Suprapubic skin (tissue), 4 donors: ENCODE results near the gene HDGF. TPM values are rescaled to one million over a fixed set of nuclear protein-coding genes. Genes with fewer than 3 reads are reported as not detected.
"Not testable (repeated sequence)": the region's sequence is repeated elsewhere in the genome, so short reads cannot be mapped to it uniquely, and the experiment has no call there.

Experiments used
- DNase-seq, 2 donors: peaks; one replicate each; pipeline ENCODE4 v3.0.0-alpha.2; 2019; ENCODE audit warnings: low spot score in 2 of 2
- H3K27ac ChIP-seq: fragments of 200-600 bp; sonication (generic); one replicate; pipeline ENCODE4 v1.5.1; 2019
- H3K27me3 ChIP-seq: fragments of 200-600 bp; sonication (generic); one replicate; pipeline ENCODE4 v1.5.1; 2019
- H3K36me3 ChIP-seq: fragments of 200-600 bp; sonication (generic); one replicate; pipeline ENCODE4 v1.5.1; 2019
- H3K4me1 ChIP-seq: fragments of 200-600 bp; sonication (generic); one replicate; pipeline ENCODE4 v1.5.1; 2019
- H3K4me3 ChIP-seq: fragments of 200-600 bp; sonication (generic); one replicate; pipeline ENCODE4 v1.5.1; 2019; ENCODE audit warnings: mild to moderate bottlenecking
- H3K9me3 ChIP-seq: fragments of 200-600 bp; sonication (generic); one replicate; pipeline ENCODE4 v1.5.1; 2019
- EP300 ChIP-seq: sonication (generic); formaldehyde crosslinking; IDR thresholded peaks from one replicate; pipeline ENCODE4 v1.6.1; 2017; ENCODE audit warnings: antibody characterized with exemption
- POLR2A ChIP-seq, 2 donors: fragments of 450-650 bp; IDR thresholded peaks; one replicate each; pipeline ENCODE4 v1.6.1; 2017; ENCODE audit warnings: antibody characterized with exemption in 2 of 2, mild to moderate bottlenecking in 2 of 2, moderate library complexity in 2 of 2
- POLR2AphosphoS5 ChIP-seq, 3 donors: sonication (generic); formaldehyde crosslinking; IDR thresholded peaks; one replicate each; pipeline ENCODE4 v1.6.1; 2017; ENCODE audit warnings: antibody characterized with exemption in 3 of 3
- WGBS: methylation state at CpG from one replicate; pipeline ENCODE4 v1.1.5; 2018; 5-methylcytosine and 5-hydroxymethylcytosine counted together
- total RNA-seq, 4 donors: library from RNA; depleted of rRNA; stranded (reverse); fragments of >200 nt; gene quantifications; one replicate each; pipeline ENCODE4 v1.1.0, GENCODE V29; 2016
- TF ChIP-seq, protein P1 (sequence below), 2 donors: fragments of 200-600 bp in 1 of 2; fragments of 450-650 bp in 1 of 2; sonication (generic) in 1 of 2; IDR thresholded peaks; one replicate each; pipeline ENCODE4 v1.5.1; 2016 to 2019; ENCODE audit warnings: antibody characterized with exemption in 2 of 2, mild to moderate bottlenecking in 1 of 2, moderate library complexity in 1 of 2

Gene HDGF
- total RNA-seq, 4 donors from 2014 or later: 178 to 250 (median 210) TPM

DNA sequence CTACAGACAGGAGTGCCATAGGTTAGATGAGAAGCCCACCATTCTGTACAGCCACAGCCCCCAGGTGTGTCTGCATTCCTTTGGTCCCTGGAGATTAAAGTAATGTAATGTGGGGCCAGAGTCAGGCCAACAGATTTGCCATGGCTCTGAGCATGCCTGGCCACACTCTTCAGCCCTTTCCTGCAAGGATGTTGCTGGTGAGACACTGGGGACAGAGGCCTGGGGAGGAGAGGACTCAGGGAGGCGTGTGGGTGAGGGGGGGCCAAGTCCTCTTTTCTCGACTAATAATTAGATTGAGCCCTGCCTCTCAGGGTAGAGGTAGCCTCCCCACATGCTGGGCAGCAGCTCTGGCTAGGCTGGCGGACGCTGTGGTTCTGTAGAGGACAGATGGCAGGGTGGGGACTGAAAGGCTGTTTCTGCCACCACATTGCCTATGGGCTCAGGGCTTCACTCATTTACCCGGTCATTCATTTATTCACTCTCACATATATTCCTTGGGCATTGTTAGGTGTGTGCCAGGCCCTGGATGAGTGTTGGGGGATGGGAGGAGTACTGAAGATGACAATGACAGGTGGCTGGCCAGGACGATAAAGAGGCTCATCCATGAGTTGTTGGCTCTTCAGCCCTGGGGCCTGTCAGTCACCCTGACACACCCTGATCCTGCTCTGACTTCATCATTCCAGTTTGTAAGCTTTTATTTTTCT is 8.8 kb upstream of the HDGF start:
- H3K36me3 ChIP-seq: no peaks in the 10 kb centered on the region

DNA sequence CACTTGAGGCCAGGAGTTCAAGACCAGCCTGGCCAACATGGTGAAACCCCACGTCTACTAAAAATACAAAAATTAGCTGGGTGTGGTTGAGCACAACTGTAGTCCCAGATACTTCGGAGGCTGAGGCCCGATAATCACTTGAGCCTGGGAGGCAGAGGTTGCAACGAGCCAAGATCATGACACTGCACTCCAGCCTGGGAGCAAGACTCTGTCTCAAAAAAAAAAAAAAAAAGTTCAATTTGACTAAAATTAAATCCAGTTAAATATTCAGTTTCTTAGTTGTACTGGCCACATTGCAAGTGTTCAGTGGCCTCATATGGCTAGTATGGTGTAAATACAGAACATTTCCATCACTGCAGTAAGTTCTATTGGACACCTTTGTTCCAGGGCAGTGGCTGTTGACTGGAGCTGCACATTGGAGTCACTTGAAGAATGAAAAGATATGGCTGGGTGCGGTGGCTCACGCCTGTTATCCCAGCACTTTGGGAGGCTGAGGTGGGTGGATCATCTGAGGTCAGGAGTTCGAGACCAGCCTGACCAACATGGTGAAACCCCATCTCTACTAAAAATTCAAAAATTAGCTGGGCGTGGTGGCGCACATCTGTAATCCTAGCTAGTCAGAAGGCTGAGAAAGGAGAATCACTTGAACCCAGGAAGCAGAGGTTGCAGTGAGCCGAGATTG is 6.2 kb upstream of the HDGF start:
- DNase-seq, H3K27me3 ChIP-seq, H3K27ac ChIP-seq, H3K36me3 ChIP-seq, H3K9me3 ChIP-seq, H3K4me3 ChIP-seq: not testable (repeated sequence)
- H3K4me1 ChIP-seq: peaks cover 13% of the 10 kb centered on the region
- WGBS: 88% methylated on average over 10 of the region's 10 CpGs

More for the DNA sequence above, 8.8 kb upstream of the HDGF start:
- WGBS: 64% methylated on average over 6 of the region's 6 CpGs
- Histone ChIP-seq H3K27ac (no peak overlapping the region), H3K9me3 (no peaks in the 10 kb centered on the region), H3K27me3 (no peaks in the 10 kb centered on the region), H3K4me3 (no peak overlapping the region), H3K4me1 (no peaks in the 10 kb centered on the region)
- no peak for DNase-seq
- no peak for TF ChIP-seq EP300
- TF ChIP-seq, protein P1, sequence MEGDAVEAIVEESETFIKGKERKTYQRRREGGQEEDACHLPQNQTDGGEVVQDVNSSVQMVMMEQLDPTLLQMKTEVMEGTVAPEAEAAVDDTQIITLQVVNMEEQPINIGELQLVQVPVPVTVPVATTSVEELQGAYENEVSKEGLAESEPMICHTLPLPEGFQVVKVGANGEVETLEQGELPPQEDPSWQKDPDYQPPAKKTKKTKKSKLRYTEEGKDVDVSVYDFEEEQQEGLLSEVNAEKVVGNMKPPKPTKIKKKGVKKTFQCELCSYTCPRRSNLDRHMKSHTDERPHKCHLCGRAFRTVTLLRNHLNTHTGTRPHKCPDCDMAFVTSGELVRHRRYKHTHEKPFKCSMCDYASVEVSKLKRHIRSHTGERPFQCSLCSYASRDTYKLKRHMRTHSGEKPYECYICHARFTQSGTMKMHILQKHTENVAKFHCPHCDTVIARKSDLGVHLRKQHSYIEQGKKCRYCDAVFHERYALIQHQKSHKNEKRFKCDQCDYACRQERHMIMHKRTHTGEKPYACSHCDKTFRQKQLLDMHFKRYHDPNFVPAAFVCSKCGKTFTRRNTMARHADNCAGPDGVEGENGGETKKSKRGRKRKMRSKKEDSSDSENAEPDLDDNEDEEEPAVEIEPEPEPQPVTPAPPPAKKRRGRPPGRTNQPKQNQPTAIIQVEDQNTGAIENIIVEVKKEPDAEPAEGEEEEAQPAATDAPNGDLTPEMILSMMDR (IDR thresholded peaks at IDR 0.05): no peak
- no peak for TF ChIP-seq POLR2A (IDR thresholded peaks at IDR 0.05)
- TF ChIP-seq POLR2AphosphoS5 (IDR thresholded peaks at IDR 0.05): no peak

DNA sequence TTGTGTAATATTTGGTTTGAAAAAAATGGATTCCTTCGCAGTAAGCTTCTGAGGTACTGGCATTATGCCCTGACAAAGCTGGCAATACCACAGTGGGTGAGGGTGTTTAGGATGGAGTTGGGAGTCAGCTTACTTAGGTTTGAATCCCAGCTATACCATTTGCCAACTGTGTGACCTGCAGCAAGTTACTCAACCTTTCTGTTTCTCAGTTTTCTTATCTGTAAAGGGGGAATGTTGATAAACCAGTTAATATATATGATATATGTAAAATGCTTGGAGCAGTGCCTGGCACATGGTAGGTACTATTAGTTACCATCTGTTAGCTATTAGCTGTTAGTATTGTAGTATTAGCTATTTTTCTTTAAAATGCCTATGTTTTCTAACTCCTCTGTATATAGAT is 4.9 kb upstream of the HDGF start:
- 81% methylated on average over 1 of the region's 1 CpG for WGBS
- Histone ChIP-seq H3K27ac (no peak overlapping the region), H3K36me3 (no peaks in the 10 kb centered on the region), H3K4me3 (no peak overlapping the region), H3K27me3 (no peaks in the 10 kb centered on the region), H3K9me3 (no peaks in the 10 kb centered on the region), H3K4me1 (peaks cover 19% of the 10 kb centered on the region)
- TF ChIP-seq, protein P1 (IDR thresholded peaks at IDR 0.05): no peak
- no peak for TF ChIP-seq POLR2A (IDR thresholded peaks at IDR 0.05)
- no peak for TF ChIP-seq EP300
- no peak for TF ChIP-seq POLR2AphosphoS5 (IDR thresholded peaks at IDR 0.05)
- no peak for DNase-seq

DNA sequence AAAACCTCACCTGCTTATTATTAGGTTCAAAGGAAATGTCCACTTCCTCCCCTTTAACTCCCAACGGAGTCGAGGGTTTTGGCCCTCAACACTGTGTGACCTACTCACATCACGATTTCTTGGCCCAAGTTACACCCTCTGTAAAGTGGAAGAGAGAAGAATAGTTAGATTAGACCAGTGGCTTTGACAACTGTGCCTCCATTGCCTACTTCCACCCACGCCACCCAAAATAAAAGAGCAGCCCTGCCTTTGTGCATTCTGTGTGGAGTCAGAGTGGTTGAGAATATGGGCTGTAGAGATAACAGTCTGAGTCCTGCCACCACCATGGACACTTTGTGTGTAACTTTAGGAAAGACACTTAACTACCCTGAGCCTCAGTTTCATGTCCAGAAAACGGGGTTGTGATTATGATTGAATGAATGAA is 4.1 kb upstream of the HDGF start:
- no peak overlapping the region for H3K27ac ChIP-seq
- no peaks in the 10 kb centered on the region for H3K27me3 ChIP-seq
- H3K4me1 ChIP-seq: peaks cover 19% of the 10 kb centered on the region
- TF ChIP-seq EP300 (no peak), POLR2A (IDR thresholded peaks at IDR 0.05) (no peak), POLR2AphosphoS5 (IDR thresholded peaks at IDR 0.05) (no peak)
- TF ChIP-seq, protein P1 (IDR thresholded peaks at IDR 0.05): no peak
- H3K9me3 ChIP-seq: no peaks in the 10 kb centered on the region
- DNase-seq: no peak
- no peaks in the 10 kb centered on the region for H3K36me3 ChIP-seq
- H3K4me3 ChIP-seq: no peak overlapping the region
- WGBS: 69% methylated on average over 5 of the region's 5 CpGs

DNA sequence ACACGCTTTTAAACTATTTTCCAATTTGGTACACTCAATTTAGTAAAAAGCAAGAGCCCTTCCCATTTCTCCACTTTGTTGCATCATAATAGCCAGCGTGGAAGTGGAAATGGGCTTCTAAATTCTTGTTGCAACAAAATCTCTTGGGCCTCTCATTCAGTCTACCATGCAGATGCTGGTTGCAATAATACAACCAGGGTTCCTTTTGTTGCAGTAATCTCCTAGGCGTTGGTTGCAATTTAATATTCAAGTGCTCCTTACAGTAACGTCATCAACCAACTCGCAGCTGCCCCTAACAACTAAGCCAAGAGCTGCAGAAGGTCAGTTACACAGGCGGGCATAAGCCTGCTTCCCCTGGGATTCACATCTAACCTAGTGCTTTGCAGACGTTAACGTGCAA is 2.7 kb upstream of the HDGF start:
- Histone ChIP-seq H3K36me3 (no peaks in the 10 kb centered on the region), H3K27me3 (no peaks in the 10 kb centered on the region), H3K4me3 (no peak overlapping the region), H3K27ac (no peak overlapping the region), H3K9me3 (no peaks in the 10 kb centered on the region), H3K4me1 (peaks cover 27% of the 10 kb centered on the region)
- no peak for TF ChIP-seq POLR2AphosphoS5 (IDR thresholded peaks at IDR 0.05)
- TF ChIP-seq EP300: no peak
- TF ChIP-seq, protein P1 (IDR thresholded peaks at IDR 0.05): no peak
- TF ChIP-seq POLR2A (IDR thresholded peaks at IDR 0.05): no peak
- WGBS: 87% methylated on average over 8 of the region's 8 CpGs
- no peak for DNase-seq
